Fibroblast of villous mesenchyme (primary cell): ENCODE measurements around the gene RTP4. TPM values are rescaled to one million over a fixed set of nuclear protein-coding genes. Genes with fewer than 3 reads are reported as not detected.

Experiments used
- DNase-seq: peaks from one replicate; pipeline ENCODE4 v3.0.0-alpha.2; 2010; ENCODE audit warnings: low read depth
- H3K4me3 ChIP-seq: 2 replicates; pipeline ENCODE4 v1.5.1; 2011; ENCODE audit warnings: low read depth, mild to moderate bottlenecking, low read length
- total RNA-seq: library from RNA; depleted of rRNA; stranded (reverse); fragments of >200 nt; gene quantifications from 2 replicates; pipeline ENCODE4 v1.2.3, GENCODE V29; 2012
- TF ChIP-seq, protein P1 (sequence below): IDR thresholded peaks from 2 replicates; pipeline ENCODE4 v1.5.1; 2012; ENCODE audit warnings: low read depth, mild to moderate bottlenecking, low read length; ENCODE audit not compliant: insufficient read depth

RTP4 gene
- total RNA-seq, 1 donor: 3.9 TPM

GRCh38 chr3:187343670-187344069 lies 24.5 kb upstream of the RTP4 start:
- TF ChIP-seq, protein P1, sequence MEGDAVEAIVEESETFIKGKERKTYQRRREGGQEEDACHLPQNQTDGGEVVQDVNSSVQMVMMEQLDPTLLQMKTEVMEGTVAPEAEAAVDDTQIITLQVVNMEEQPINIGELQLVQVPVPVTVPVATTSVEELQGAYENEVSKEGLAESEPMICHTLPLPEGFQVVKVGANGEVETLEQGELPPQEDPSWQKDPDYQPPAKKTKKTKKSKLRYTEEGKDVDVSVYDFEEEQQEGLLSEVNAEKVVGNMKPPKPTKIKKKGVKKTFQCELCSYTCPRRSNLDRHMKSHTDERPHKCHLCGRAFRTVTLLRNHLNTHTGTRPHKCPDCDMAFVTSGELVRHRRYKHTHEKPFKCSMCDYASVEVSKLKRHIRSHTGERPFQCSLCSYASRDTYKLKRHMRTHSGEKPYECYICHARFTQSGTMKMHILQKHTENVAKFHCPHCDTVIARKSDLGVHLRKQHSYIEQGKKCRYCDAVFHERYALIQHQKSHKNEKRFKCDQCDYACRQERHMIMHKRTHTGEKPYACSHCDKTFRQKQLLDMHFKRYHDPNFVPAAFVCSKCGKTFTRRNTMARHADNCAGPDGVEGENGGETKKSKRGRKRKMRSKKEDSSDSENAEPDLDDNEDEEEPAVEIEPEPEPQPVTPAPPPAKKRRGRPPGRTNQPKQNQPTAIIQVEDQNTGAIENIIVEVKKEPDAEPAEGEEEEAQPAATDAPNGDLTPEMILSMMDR: no peak
- no peak overlapping the region for H3K4me3 ChIP-seq
- DNase-seq: no peak

- H3K4me3 ChIP-seq: no peak overlapping the region
- TF ChIP-seq, protein P1: no peak
- no peak for DNase-seq
Measured at GRCh38 chr3:187352581-187353575, 15.3 kb upstream of the RTP4 start.

GRCh38 chr3:187358068-187358467 lies 10.1 kb upstream of the RTP4 start:
- no peak for DNase-seq
- H3K4me3 ChIP-seq: no peak overlapping the region
- TF ChIP-seq, protein P1: no peak

DNA sequence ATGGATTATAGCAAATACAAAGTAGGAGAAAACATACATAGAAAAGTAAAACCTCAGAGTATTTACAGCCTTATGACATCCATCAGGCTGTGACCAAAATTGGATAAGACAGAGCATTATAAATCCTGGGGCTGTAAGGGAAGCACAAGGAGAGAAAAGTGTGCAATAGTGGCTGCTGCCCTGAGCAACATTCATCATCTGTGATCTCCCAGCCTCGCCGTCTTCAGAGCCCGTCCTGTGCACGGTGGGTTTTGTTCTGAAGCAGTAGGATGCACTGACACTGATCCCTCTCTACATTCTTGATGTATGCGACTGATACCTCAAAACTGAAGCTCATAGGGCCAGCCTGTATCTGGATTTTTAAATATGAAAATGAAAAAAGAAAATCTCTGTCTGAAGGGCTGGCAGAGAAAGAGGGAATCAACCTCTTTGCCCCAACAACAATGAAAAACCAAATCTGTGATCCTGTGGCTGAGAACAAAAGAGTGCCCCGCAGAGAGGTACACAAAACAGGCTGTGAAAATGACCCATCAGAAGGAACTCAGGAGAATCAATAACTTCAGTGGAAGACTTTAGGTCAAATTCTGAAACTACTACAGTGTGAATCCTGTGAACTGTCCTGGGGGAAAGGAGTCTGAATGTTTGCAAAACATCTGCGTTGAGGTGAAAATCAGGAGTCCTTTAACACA lies 8.2 kb upstream of the RTP4 start:
- DNase-seq: no peak
- H3K4me3 ChIP-seq: no peak overlapping the region
- TF ChIP-seq, protein P1: no peak

DNA sequence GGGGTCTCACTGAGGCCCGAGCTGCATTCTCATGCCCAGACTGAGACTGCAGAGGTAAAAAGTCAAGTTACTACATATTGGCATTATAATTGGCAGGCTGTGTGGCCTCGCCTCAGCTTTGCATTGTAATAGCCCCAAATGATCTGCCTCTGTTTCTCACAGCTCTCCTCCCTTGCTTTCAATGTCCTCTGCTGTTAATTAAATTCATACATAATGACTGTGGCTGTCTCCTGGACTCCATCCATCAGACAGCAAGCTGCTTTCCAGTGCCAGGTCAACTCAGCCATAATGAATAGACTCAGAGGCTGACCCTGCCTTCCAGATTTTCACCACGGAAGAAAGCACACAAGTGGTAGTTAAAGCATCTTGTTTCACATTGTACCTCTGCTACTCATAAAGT lies 7.6 kb upstream of the RTP4 start:
- DNase-seq: no peak
- no peak overlapping the region for H3K4me3 ChIP-seq
- TF ChIP-seq, protein P1: no peak

GRCh38 chr3:187361835-187362234 lies 6.3 kb upstream of the RTP4 start:
- DNase-seq: no peak
- H3K4me3 ChIP-seq: no peak overlapping the region
- TF ChIP-seq, protein P1: no peak
